Liver (tissue), 3 donors: Measurements from ENCODE around the gene TTC3.

ENCODE experiments used
- CTCF ChIP-seq: fragments of 150-350 bp; IDR thresholded peaks from 2 replicates; pipeline ENCODE4 v1.5.1; 2017; ENCODE audit warnings: improper control_type of control experiment, low read depth, low read length; ENCODE audit not compliant: missing input control
- FOXA1 ChIP-seq: IDR thresholded peaks from 2 replicates; pipeline ENCODE4 v1.6.1; 2016; ENCODE audit warnings: antibody characterized with exemption
- FOXA2 ChIP-seq: IDR thresholded peaks from 2 replicates; pipeline ENCODE4 v1.6.1; 2016; ENCODE audit warnings: antibody characterized with exemption
- GABPA ChIP-seq, 2 donors: IDR thresholded peaks in 1 of 2; conservative IDR thresholded peaks in 1 of 2; 2 replicates each; pipeline ENCODE4 v1.6.1; 2016; ENCODE audit warnings: antibody characterized with exemption in 2 of 2, mild to moderate bottlenecking in 1 of 2, moderate library complexity in 1 of 2
- HNF4G ChIP-seq: IDR thresholded peaks from 2 replicates; pipeline ENCODE4 v1.6.1; 2016; ENCODE audit warnings: antibody characterized with exemption
- JUND ChIP-seq, 2 donors: IDR thresholded peaks; 2 replicates each; pipeline ENCODE4 v1.6.1; 2016; ENCODE audit warnings: antibody characterized with exemption in 2 of 2
- MAX ChIP-seq: IDR thresholded peaks from 2 replicates; pipeline ENCODE4 v1.6.1; 2016; ENCODE audit warnings: antibody characterized with exemption
- RAD21 ChIP-seq, 2 donors: IDR thresholded peaks; 2 replicates each; pipeline ENCODE4 v1.6.1; 2016; ENCODE audit warnings: antibody characterized with exemption in 2 of 2, mild to moderate bottlenecking in 2 of 2
- REST ChIP-seq: IDR thresholded peaks from 2 replicates; pipeline ENCODE4 v1.6.1; 2016; ENCODE audit warnings: antibody characterized with exemption, mild to moderate bottlenecking
- RXRA ChIP-seq, 2 donors: IDR thresholded peaks; 2 replicates each; pipeline ENCODE4 v1.6.1; 2017 to 2018; ENCODE audit warnings: antibody characterized with exemption in 2 of 2, mild to moderate bottlenecking in 1 of 2
- SP1 ChIP-seq: IDR thresholded peaks from 2 replicates; pipeline ENCODE4 v1.6.1; 2018; ENCODE audit warnings: antibody characterized with exemption, mild to moderate bottlenecking
- TAF1 ChIP-seq: conservative IDR thresholded peaks from 2 replicates; pipeline ENCODE4 v1.6.1; 2016; ENCODE audit warnings: antibody characterized with exemption, mild to moderate bottlenecking
- YY1 ChIP-seq: IDR thresholded peaks from 2 replicates; pipeline ENCODE4 v1.6.1; 2016; ENCODE audit warnings: antibody characterized with exemption, mild to moderate bottlenecking
- ZBTB33 ChIP-seq: IDR thresholded peaks from 2 replicates; pipeline ENCODE4 v1.6.1; 2016; ENCODE audit warnings: antibody characterized with exemption
- donor health status: healthy.
- donor health status: healthy.

GRCh38 chr21:37032293-37032692 is 40.8 kb upstream of the TTC3 start:
- TF ChIP-seq REST (no peak), CTCF (no peak), HNF4G (no peak), ZBTB33 (no peak), TAF1 (no peak), RXRA (IDR thresholded peaks at IDR 0.05) (no peak), JUND (IDR thresholded peaks at IDR 0.05) (no peak), MAX (no peak), GABPA (IDR thresholded peaks at IDR 0.05 in 1 of 2, conservative IDR thresholded peaks at IDR 0.05 in 1 of 2) (no peak), FOXA2 (no peak), RAD21 (IDR thresholded peaks at IDR 0.05) (no peak), YY1 (no peak), FOXA1 (no peak), SP1 (no peak)
